ENCODE measurements around the gene TIMM23.
"Not testable (repeated sequence)": the region's sequence is repeated elsewhere in the genome, so short reads cannot be mapped to it uniquely, and the experiment has no call there.

Gene TIMM23

DNA sequence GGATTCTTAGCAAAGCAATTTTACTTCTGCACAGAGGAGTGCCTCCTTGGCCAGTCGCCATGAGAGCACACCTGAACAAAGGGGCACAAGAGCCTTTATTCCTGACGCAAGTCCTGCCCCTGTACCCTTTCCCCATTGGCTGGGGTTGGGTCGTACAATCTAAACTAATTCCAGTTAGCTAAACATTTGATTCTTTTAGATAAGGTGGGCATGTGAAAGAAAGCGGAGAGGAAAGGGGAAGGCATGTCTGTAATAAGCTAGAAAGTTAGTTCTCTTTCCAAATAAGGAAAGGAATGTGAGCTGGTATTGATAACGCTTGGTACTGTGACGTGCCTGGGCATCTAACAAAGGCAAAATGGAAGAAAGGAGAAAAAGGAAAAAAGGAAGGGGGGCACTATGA, 15.7 kb upstream of the TIMM23 start:
- not testable (repeated sequence) for H3K36me3 ChIP-seq (ENCODE audit: insufficient read depth); H4K20me1 ChIP-seq (ENCODE audit: insufficient read depth); H3K4me1 ChIP-seq (ENCODE audit: low read depth, poor library complexity, severe bottlenecking); H3K4me3 ChIP-seq (IDR thresholded peaks at IDR 0.05; ENCODE audit: insufficient read depth, low read depth, low read length); H3K27me3 ChIP-seq (ENCODE audit: insufficient read depth, low read depth); H3K27ac ChIP-seq; H3K79me2 ChIP-seq (ENCODE audit: insufficient read depth, low read depth); H2AFZ ChIP-seq (ENCODE audit: low read depth); H3K4me2 ChIP-seq; H3K9ac ChIP-seq

DNA sequence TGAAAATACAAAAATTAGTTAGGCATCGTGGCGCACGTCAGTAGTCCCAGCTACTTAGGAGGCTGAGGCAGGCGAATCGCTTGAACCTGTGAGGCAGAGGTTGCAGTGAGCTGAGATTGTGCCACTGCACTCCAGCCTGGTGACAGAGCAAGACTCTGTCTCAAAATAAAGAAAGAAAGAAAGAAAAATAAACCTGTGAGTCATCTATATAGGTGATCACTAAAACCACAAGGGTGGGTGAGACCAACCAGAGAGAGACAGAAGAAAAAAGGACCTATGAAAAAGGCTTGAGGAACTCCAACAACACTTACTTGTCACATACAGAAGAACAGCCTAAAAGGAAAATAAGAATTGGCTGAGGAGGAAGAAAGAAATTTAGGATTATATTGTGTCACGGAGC, 14.4 kb upstream of the TIMM23 start:
- not testable (repeated sequence) for H3K4me3 ChIP-seq (IDR thresholded peaks at IDR 0.05; ENCODE audit: insufficient read depth, low read depth, low read length); H3K27ac ChIP-seq; H2AFZ ChIP-seq (ENCODE audit: low read depth); H3K4me1 ChIP-seq (ENCODE audit: low read depth, poor library complexity, severe bottlenecking); H3K36me3 ChIP-seq (ENCODE audit: insufficient read depth); H3K4me2 ChIP-seq; H4K20me1 ChIP-seq (ENCODE audit: insufficient read depth); H3K79me2 ChIP-seq (ENCODE audit: insufficient read depth, low read depth); H3K27me3 ChIP-seq (ENCODE audit: insufficient read depth, low read depth); H3K9ac ChIP-seq

DNA sequence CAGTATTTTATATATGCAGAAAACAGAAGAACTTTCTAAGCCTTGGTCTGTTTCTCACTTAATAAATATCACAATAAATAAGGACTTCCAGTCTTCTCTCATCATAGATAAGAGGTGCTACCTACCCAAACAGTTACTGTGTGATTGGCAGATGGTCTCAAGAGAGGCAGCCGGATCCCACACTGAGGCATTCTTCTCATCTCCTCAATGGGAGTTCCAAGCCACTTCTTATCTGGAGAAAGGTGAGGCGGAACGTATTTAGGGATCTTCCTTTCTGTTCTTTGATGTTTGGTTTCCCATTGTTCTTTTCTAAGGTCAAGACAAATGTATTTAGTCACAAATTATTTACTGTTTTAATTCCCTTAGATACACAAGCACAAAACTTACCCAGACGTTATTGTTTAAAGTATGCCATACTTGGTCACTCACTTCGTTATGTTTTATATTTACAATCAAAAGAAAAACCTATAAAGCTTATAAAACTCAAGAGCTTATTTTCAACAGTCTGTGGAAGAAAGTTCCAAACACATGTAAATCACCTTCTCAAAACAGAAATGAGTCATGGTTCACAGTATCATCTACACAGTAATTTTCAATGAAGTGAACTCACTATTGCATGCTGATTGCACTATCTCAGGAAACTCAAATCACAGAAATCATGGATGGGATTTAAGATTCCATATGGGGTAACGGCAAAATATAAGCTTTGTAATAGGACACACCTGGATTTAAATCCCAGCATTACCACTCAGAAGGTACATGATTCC, 9.4 kb upstream of the TIMM23 start:
- H3K79me2 ChIP-seq (ENCODE audit: insufficient read depth, low read depth): peaks cover 12% of the 10 kb centered on the region; the same call in 1 of the 2 replicates
- not testable (repeated sequence) for H3K4me1 ChIP-seq (ENCODE audit: low read depth, poor library complexity, severe bottlenecking); H4K20me1 ChIP-seq (ENCODE audit: insufficient read depth); H3K36me3 ChIP-seq (ENCODE audit: insufficient read depth); H3K9ac ChIP-seq; H3K4me3 ChIP-seq (IDR thresholded peaks at IDR 0.05; ENCODE audit: insufficient read depth, low read depth, low read length); H2AFZ ChIP-seq (ENCODE audit: low read depth); H3K27me3 ChIP-seq (ENCODE audit: insufficient read depth, low read depth); H3K27ac ChIP-seq; H3K4me2 ChIP-seq

DNA sequence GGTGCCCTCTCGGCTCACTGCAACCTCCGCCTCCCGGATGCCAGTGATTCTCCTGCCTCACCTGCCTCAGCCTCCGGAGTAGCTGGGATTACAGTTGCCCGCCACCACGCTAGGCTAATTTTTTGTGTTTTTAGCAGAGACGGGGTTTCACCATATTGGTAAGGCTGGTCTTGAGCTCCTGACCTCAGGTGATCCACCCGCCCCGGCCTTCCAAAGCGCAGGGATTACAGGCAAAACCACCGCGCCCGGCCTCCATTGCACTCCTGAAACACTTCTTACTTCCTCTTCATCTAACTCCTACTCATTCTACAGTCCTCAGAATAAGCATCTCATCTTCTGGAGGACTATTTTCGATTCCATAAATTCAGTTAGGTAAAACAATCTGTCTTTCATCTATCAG, 1.3 kb upstream of the TIMM23 start:
- not testable (repeated sequence) for H3K27me3 ChIP-seq (ENCODE audit: insufficient read depth, low read depth); H3K4me3 ChIP-seq (IDR thresholded peaks at IDR 0.05; ENCODE audit: insufficient read depth, low read depth, low read length)

DNA sequence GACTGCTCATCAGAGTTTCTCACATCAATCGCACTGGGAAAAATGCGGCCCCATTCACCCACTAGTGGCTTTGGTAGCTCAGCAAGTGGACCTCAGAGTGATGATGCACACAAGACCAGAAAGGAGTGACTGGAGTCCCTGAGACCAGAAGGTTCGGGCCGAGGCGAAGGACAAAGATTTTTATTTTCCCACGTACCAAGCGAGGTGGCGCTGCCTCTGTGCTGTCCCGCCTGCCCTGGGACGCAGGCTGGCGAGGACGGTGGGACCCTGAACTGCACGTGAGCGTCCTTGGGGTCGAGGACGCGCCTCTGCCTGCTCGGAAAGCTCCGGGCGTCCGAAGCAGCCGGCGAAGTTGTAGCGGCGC, 565 bp upstream of the TIMM23 start:
- not testable (repeated sequence) for H4K20me1 ChIP-seq (ENCODE audit: insufficient read depth); H3K36me3 ChIP-seq (ENCODE audit: insufficient read depth); H3K4me3 ChIP-seq (IDR thresholded peaks at IDR 0.05; ENCODE audit: insufficient read depth, low read depth, low read length); H3K27me3 ChIP-seq (ENCODE audit: insufficient read depth, low read depth)
- H2AFZ ChIP-seq (ENCODE audit: low read depth): peak overlapping the region; percentile 52; the same call in 1 of the 2 replicates
- H3K4me1 ChIP-seq (ENCODE audit: low read depth, poor library complexity, severe bottlenecking): peaks cover 11% of the 10 kb centered on the region
- H3K4me2 ChIP-seq: peak overlapping the region; percentile 80; the same call in 1 of the 2 replicates
- peak overlapping the region; percentile 44 for H3K27ac ChIP-seq
- H3K79me2 ChIP-seq (ENCODE audit: insufficient read depth, low read depth): peaks cover 78% of the 10 kb centered on the region
- peak overlapping the region; percentile 70; the same call in 1 of the 2 replicates for H3K9ac ChIP-seq

More for the DNA sequence above, 1.3 kb upstream of the TIMM23 start:
- peak overlapping the region; percentile 70; the same call in 1 of the 2 replicates for H3K9ac ChIP-seq
- not testable (repeated sequence) for H4K20me1 ChIP-seq (ENCODE audit: insufficient read depth); H3K36me3 ChIP-seq (ENCODE audit: insufficient read depth); H2AFZ ChIP-seq (ENCODE audit: low read depth); H3K27ac ChIP-seq
- H3K79me2 ChIP-seq (ENCODE audit: insufficient read depth, low read depth): peaks cover 78% of the 10 kb centered on the region
- peak overlapping the region; percentile 80 for H3K4me2 ChIP-seq
- H3K4me1 ChIP-seq (ENCODE audit: low read depth, poor library complexity, severe bottlenecking): peaks cover 11% of the 10 kb centered on the region

DNA sequence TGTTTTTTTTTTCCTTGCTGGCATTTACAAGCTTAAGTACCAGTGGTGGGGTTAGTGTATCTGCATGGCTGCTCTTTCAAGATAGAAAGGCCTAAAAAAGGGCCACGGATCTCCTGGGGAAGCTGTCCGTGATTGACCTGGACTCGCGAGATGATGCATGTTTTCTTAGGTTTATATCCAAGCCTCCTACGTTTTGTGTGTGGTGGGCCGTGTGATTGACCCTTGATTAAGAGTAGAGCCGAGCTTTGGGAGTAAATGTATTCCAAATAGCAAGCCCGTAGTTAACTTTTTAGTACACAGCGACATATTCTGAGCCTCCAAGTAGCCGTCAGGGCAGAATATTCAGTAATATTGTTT, 502 bp downstream of the TIMM23 start:
- H4K20me1 ChIP-seq (ENCODE audit: insufficient read depth): not testable (repeated sequence)

DNA sequence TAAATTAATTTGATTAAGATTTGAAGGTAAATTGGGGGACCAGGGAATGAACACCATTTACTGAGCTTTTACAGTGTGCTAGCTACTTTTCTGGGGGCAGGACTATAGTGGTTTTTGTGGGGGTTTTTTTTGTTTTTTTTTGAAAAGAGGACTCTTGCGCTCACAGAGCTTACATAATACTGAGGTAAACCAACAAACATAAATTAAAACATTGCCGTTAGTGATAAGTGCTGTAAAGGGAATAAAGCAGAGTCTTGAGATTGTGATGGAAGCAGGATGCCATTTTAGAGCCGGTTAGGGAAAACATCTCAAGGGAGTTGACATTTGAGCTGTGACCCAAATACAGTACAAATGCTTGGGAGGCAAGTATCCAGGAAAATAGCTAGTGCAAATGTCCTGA, 1.8 kb downstream of the TIMM23 start:
- H3K4me2 ChIP-seq; H3K27ac ChIP-seq; H3K4me3 ChIP-seq (IDR thresholded peaks at IDR 0.05; ENCODE audit: insufficient read depth, low read depth, low read length); H4K20me1 ChIP-seq (ENCODE audit: insufficient read depth); H3K9ac ChIP-seq; H3K36me3 ChIP-seq (ENCODE audit: insufficient read depth); H3K27me3 ChIP-seq (ENCODE audit: insufficient read depth, low read depth); H2AFZ ChIP-seq (ENCODE audit: low read depth): not testable (repeated sequence)
- peaks cover 69% of the 10 kb centered on the region for H3K79me2 ChIP-seq (ENCODE audit: insufficient read depth, low read depth)
- H3K4me1 ChIP-seq (ENCODE audit: low read depth, poor library complexity, severe bottlenecking): peaks cover 15% of the 10 kb centered on the region

More for the DNA sequence above, 502 bp downstream of the TIMM23 start:
- H3K9ac ChIP-seq: peak overlapping the region; percentile 70
- H2AFZ ChIP-seq (ENCODE audit: low read depth): peak overlapping the region; percentile 52
- not testable (repeated sequence) for H3K36me3 ChIP-seq (ENCODE audit: insufficient read depth); H3K27me3 ChIP-seq (ENCODE audit: insufficient read depth, low read depth); H3K4me3 ChIP-seq (IDR thresholded peaks at IDR 0.05; ENCODE audit: insufficient read depth, low read depth, low read length)
- peak overlapping the region; percentile 44; the same call in 1 of the 2 replicates for H3K27ac ChIP-seq
- H3K79me2 ChIP-seq (ENCODE audit: insufficient read depth, low read depth): peaks cover 72% of the 10 kb centered on the region
- H3K4me1 ChIP-seq (ENCODE audit: low read depth, poor library complexity, severe bottlenecking): peaks cover 11% of the 10 kb centered on the region
- peak overlapping the region; percentile 88 for H3K4me2 ChIP-seq

DNA sequence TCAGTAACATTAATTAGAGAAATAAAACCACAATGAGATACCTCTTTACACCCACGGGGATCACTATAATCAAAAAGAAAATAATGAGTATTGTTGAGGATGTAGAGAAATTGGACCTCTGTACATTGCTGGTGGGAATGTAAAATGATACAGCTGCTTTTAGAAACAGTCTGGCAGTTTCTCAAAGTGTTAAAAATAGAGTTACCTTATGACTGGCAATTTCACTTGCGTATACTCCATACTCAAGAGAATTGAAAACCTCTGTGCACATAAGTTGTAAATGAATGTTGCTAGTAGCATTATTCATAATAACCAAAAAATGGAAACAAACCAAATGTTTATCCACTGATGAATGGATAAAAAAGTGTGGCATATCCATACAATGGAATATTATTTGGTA, 6.3 kb downstream of the TIMM23 start:
- H2AFZ ChIP-seq (ENCODE audit: low read depth); H3K9ac ChIP-seq; H3K4me3 ChIP-seq (IDR thresholded peaks at IDR 0.05; ENCODE audit: insufficient read depth, low read depth, low read length); H3K27ac ChIP-seq; H3K4me2 ChIP-seq; H3K36me3 ChIP-seq (ENCODE audit: insufficient read depth); H4K20me1 ChIP-seq (ENCODE audit: insufficient read depth); H3K27me3 ChIP-seq (ENCODE audit: insufficient read depth, low read depth): not testable (repeated sequence)
- Histone ChIP-seq H3K79me2 (ENCODE audit: insufficient read depth, low read depth) (peaks cover 45% of the 10 kb centered on the region), H3K4me1 (ENCODE audit: low read depth, poor library complexity, severe bottlenecking) (peaks cover 14% of the 10 kb centered on the region)

DNA sequence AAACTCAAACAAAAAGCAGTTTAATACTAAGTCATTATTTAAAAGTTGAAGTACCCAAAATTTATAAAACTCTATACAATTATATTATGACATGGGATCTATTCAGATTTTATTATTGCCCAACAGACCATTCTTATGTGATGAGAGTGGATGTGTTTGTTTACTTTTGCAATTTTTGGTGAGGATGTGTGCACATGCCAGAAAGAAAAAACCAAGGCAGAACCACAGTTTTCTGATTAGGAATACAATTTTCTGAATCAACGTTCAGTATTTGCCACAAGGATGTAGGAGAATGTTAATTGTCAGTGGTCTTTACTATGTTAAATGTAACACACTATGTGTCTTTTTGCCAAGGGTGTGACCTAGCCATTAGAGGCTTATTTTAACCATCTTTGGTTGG, 9.1 kb downstream of the TIMM23 start:
- not testable (repeated sequence) for H3K4me2 ChIP-seq; H3K36me3 ChIP-seq (ENCODE audit: insufficient read depth); H4K20me1 ChIP-seq (ENCODE audit: insufficient read depth); H2AFZ ChIP-seq (ENCODE audit: low read depth); H3K4me3 ChIP-seq (IDR thresholded peaks at IDR 0.05; ENCODE audit: insufficient read depth, low read depth, low read length); H3K27me3 ChIP-seq (ENCODE audit: insufficient read depth, low read depth); H3K4me1 ChIP-seq (ENCODE audit: low read depth, poor library complexity, severe bottlenecking); H3K27ac ChIP-seq; H3K9ac ChIP-seq
- H3K79me2 ChIP-seq (ENCODE audit: insufficient read depth, low read depth): peaks cover 30% of the 10 kb centered on the region
